ENCODE data around the gene ATP11B.

- no peak for TF ChIP-seq POLR2A (IDR thresholded peaks at IDR 0.05)
- TF ChIP-seq CTCF (IDR thresholded peaks at IDR 0.05) = no peak
- TF ChIP-seq EP300 (IDR thresholded peaks at IDR 0.05) = no peak
These were observed 27.2 kb upstream of the ATP11B start for GRCh38 chr3:182766099-182766498.

All from tibial nerve (tissue), 4 donors.